HEK293 (cell line): Measurements from ENCODE around the gene ROPN1L.

Experiments used
- BCL6B ChIP-seq: fragments of 450-650 bp; formaldehyde crosslinking; IDR thresholded peaks from 2 replicates; pipeline ENCODE4 v1.5.1; 2017; ENCODE audit warnings: missing biosample characterization, missing genetic modification characterization
- KLF7 ChIP-seq: fragments of 450-650 bp; formaldehyde crosslinking; IDR thresholded peaks from 2 replicates; pipeline ENCODE4 v1.5.1; 2016; ENCODE audit warnings: missing biosample characterization, missing genetic modification characterization, borderline replicate concordance
- ZBTB44 ChIP-seq: fragments of 450-650 bp; IDR thresholded peaks from 2 replicates; pipeline ENCODE4 v1.5.1; 2018; ENCODE audit warnings: missing biosample characterization, mild to moderate bottlenecking, missing genetic modification characterization
- ZNF146 ChIP-seq: fragments of 450-650 bp; formaldehyde crosslinking; IDR thresholded peaks from 2 replicates; pipeline ENCODE4 v1.5.1; 2016; ENCODE audit warnings: missing biosample characterization, missing genetic modification characterization
- ZNF416 ChIP-seq: fragments of 450-650 bp; formaldehyde crosslinking; IDR thresholded peaks from 2 replicates; pipeline ENCODE4 v1.5.1; 2016; ENCODE audit warnings: missing biosample characterization, missing genetic modification characterization
- ZNF768 ChIP-seq: fragments of 450-650 bp; formaldehyde crosslinking; IDR thresholded peaks from 2 replicates; pipeline ENCODE4 v1.5.1; 2018; ENCODE audit warnings: missing biosample characterization, mild to moderate bottlenecking, missing genetic modification characterization
- ZNF777 ChIP-seq: fragments of 450-650 bp; formaldehyde crosslinking; IDR thresholded peaks from 2 replicates; pipeline ENCODE4 v1.5.1; 2017; ENCODE audit warnings: missing biosample characterization, missing genetic modification characterization, borderline replicate concordance
- TF ChIP-seq, protein P1 (sequence below): fragments of 450-650 bp; formaldehyde crosslinking; IDR thresholded peaks from 2 replicates; pipeline ENCODE4 v1.5.1; 2016; ENCODE audit warnings: missing biosample characterization, missing genetic modification characterization
- TF ChIP-seq, protein P2 (sequence below): fragments of 450-650 bp; formaldehyde crosslinking; IDR thresholded peaks from 2 replicates; pipeline ENCODE4 v1.5.1; 2016; ENCODE audit warnings: missing biosample characterization, missing genetic modification characterization, borderline replicate concordance

DNA sequence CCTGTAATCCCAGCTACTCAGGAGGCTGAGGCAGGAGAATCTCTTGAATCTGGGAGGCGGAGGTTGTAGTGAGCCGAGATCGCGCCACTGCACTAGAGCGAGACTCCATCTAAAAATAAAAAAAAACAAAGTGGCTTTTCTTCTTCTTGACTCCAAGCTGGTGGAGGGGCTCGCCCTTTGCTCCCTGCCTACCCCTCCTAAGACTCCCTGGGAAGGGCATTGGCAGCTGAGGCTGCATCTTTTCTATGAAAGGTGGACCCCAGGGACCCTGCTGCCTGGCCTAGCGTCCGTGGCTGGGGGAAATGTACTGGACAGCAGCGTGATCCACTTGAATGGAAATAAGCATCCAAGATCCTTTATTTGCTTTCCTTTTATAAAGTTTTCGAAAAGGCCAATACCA lies 24.0 kb downstream of the ROPN1L start:
- TF ChIP-seq ZNF146 (no peak), KLF7 (tag by site-specific recombination) (no peak), ZNF777 (tag by site-specific recombination) (no peak), ZBTB44 (tag by site-specific recombination) (no peak), BCL6B (no peak), ZNF416 (no peak), ZNF768 (tag by site-specific recombination) (no peak)
- TF ChIP-seq, protein P1, sequence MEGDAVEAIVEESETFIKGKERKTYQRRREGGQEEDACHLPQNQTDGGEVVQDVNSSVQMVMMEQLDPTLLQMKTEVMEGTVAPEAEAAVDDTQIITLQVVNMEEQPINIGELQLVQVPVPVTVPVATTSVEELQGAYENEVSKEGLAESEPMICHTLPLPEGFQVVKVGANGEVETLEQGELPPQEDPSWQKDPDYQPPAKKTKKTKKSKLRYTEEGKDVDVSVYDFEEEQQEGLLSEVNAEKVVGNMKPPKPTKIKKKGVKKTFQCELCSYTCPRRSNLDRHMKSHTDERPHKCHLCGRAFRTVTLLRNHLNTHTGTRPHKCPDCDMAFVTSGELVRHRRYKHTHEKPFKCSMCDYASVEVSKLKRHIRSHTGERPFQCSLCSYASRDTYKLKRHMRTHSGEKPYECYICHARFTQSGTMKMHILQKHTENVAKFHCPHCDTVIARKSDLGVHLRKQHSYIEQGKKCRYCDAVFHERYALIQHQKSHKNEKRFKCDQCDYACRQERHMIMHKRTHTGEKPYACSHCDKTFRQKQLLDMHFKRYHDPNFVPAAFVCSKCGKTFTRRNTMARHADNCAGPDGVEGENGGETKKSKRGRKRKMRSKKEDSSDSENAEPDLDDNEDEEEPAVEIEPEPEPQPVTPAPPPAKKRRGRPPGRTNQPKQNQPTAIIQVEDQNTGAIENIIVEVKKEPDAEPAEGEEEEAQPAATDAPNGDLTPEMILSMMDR (tag by site-specific recombination) = no peak
- TF ChIP-seq, protein P2, sequence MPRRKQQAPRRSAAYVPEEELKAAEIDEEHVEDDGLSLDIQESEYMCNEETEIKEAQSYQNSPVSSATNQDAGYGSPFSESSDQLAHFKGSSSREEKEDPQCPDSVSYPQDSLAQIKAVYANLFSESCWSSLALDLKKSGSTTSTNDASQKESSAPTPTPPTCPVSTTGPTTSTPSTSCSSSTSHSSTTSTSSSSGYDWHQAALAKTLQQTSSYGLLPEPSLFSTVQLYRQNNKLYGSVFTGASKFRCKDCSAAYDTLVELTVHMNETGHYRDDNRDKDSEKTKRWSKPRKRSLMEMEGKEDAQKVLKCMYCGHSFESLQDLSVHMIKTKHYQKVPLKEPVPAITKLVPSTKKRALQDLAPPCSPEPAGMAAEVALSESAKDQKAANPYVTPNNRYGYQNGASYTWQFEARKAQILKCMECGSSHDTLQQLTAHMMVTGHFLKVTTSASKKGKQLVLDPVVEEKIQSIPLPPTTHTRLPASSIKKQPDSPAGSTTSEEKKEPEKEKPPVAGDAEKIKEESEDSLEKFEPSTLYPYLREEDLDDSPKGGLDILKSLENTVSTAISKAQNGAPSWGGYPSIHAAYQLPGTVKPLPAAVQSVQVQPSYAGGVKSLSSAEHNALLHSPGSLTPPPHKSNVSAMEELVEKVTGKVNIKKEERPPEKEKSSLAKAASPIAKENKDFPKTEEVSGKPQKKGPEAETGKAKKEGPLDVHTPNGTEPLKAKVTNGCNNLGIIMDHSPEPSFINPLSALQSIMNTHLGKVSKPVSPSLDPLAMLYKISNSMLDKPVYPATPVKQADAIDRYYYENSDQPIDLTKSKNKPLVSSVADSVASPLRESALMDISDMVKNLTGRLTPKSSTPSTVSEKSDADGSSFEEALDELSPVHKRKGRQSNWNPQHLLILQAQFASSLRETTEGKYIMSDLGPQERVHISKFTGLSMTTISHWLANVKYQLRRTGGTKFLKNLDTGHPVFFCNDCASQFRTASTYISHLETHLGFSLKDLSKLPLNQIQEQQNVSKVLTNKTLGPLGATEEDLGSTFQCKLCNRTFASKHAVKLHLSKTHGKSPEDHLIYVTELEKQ = no peak
